Natural killer cell (primary cell): ENCODE measurements around the gene SLC17A7. TPM values are rescaled to one million over a fixed set of nuclear protein-coding genes. Genes with fewer than 3 reads are reported as not detected.

Experiments used
- ATAC-seq, 3 donors: fragments of 150-1000 bp in 2 of 3; fragments of 200-7000 bp in 1 of 3; cut with Tn5 transposase; 1 replicate in 1 of 3; 2 replicates in 2 of 3; pipeline ENCODE4 v1.10.0; 2021; ENCODE audit warnings: mild to moderate bottlenecking in 2 of 3, moderate library complexity in 2 of 3
- DNase-seq, 2 donors: peaks; one replicate each; pipeline versions ENCODE4 v3.0.0 to v3.0.0-alpha.2; 2013 to 2021; ENCODE audit warnings: mixed read lengths in 1 of 2
- H3K27ac ChIP-seq: one replicate; pipeline ENCODE4 v1.5.1; 2013; ENCODE audit warnings: mild to moderate bottlenecking, low read length
- H3K27me3 ChIP-seq: one replicate; pipeline ENCODE4 v1.6.1; 2013; ENCODE audit warnings: low read length; ENCODE audit not compliant: control insufficient read depth, insufficient read depth
- H3K36me3 ChIP-seq: one replicate; pipeline ENCODE4 v1.6.1; 2013; ENCODE audit warnings: low read length; ENCODE audit not compliant: control insufficient read depth, insufficient read depth
- H3K4me1 ChIP-seq: one replicate; pipeline ENCODE4 v1.6.1; 2013; ENCODE audit warnings: low read length; ENCODE audit not compliant: control insufficient read depth, insufficient read depth
- H3K4me3 ChIP-seq: one replicate; pipeline ENCODE4 v1.5.1; 2013; ENCODE audit warnings: low read length
- H3K9me3 ChIP-seq: one replicate; pipeline ENCODE4 v1.6.1; 2013; ENCODE audit warnings: low read length; ENCODE audit not compliant: control insufficient read depth, insufficient read depth
- H3K27ac Mint-ChIP-seq, 2 donors: one replicate each; pipeline ENCODE4 v1.8.0; 2022; ENCODE audit warnings: mild to moderate bottlenecking in 2 of 2, mixed read lengths in 2 of 2, moderate library complexity in 1 of 2
- H3K27me3 Mint-ChIP-seq, 2 donors: one replicate each; pipeline ENCODE4 v1.8.0; 2022; ENCODE audit warnings: low read depth in 2 of 2, mixed read lengths in 2 of 2
- H3K36me3 Mint-ChIP-seq: one replicate; pipeline ENCODE4 v1.8.0; 2022; ENCODE audit warnings: mixed read lengths
- H3K4me1 Mint-ChIP-seq, 2 donors: one replicate each; pipeline ENCODE4 v1.8.0; 2022; ENCODE audit warnings: mixed read lengths in 2 of 2
- H3K4me3 Mint-ChIP-seq: one replicate; pipeline ENCODE4 v1.8.0; 2022; ENCODE audit warnings: mild to moderate bottlenecking, moderate library complexity, mixed read lengths
- H3K9me3 Mint-ChIP-seq, 2 donors: one replicate each; pipeline ENCODE4 v1.8.0; 2022; ENCODE audit warnings: mixed read lengths in 2 of 2
- WGBS: methylation state at CpG from one replicate; pipeline ENCODE4 v1.1.7; 2013; ENCODE audit warnings: missing lambda C conversion rate; ENCODE audit not compliant: insufficient coverage; 5-methylcytosine and 5-hydroxymethylcytosine counted together
- intact Hi-C: fragments of 100-400 bp; cut with micrococcal nuclease; formaldehyde crosslinking; loops from one replicate; pipeline ENCODE4 v1.14.2; 2022
- total RNA-seq, 4 donors: library from RNA; stranded (reverse); fragments of 120-200 nt in 1 of 4; gene quantifications; one replicate each; pipeline versions ENCODE4 v1.2.3 to v1.2.4, GENCODE V29; 2013 to 2022
- TF ChIP-seq, protein P1 (sequence below): fragments of 200-600 bp; IDR thresholded peaks from one replicate; pipeline ENCODE4 v1.8.0; 2022; ENCODE audit warnings: antibody characterized with exemption

The SLC17A7 gene
- total RNA-seq, 3 donors from 2014 or later (not counting 1 experiment from before 2014, with no cell fraction given) = not detected

DNA sequence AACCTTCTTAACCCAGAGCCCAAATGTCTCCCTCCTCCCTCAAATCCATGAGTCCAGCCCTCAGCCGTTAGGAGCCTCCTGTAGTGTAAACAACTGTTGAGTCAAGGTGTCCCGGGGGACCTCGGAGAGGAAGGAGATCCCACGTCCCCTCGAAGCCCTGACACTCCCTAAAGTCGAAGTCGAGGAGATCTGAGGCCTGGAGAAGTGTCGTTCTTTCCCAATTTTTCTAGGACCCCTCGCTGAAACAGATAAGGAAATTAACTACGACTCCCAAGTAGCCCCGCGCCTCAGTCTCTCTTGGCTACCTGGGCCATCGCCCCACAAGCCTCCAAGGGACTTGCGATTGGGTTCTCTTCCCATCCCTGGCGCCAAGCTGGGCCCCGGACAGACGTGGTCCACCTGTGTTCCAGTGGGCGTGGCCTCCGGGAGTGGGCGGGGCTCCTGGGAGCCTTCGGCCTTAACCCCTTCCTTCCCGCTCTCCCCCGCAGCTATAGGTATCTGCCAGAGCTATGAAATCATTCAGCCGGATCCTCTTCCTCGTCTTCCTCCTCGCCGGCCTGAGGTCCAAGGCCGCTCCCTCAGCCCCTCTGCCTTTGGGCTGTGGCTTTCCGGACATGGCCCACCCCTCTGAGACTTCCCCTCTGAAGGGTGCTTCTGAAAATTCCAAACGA is 15.3 kb downstream of the SLC17A7 start:
- peaks cover 57 to 67% of the 10 kb centered on the region in 2 donors for H3K4me1 Mint-ChIP-seq
- Histone ChIP-seq H3K9me3 (no peaks in the 10 kb centered on the region), H3K27ac (no peak overlapping the region), H3K36me3 (no peaks in the 10 kb centered on the region), H3K4me1 (peaks cover 52% of the 10 kb centered on the region), H3K4me3 (no peak overlapping the region), H3K27me3 (peaks cover 82% of the 10 kb centered on the region)
- no peaks in the 10 kb centered on the region for H3K36me3 Mint-ChIP-seq
- intact Hi-C loops = no loop called here
- DNase-seq = peak in 1 of 2 donors; percentile 33
- WGBS = 9% methylated on average over 30 of the region's 30 CpGs
- no peak overlapping the region for H3K27ac Mint-ChIP-seq
- peaks cover 87 to 95% of the 10 kb centered on the region in 2 donors for H3K27me3 Mint-ChIP-seq
- peak overlapping the region; percentile 2 for H3K4me3 Mint-ChIP-seq
- no peak for ATAC-seq
- TF ChIP-seq, protein P1, sequence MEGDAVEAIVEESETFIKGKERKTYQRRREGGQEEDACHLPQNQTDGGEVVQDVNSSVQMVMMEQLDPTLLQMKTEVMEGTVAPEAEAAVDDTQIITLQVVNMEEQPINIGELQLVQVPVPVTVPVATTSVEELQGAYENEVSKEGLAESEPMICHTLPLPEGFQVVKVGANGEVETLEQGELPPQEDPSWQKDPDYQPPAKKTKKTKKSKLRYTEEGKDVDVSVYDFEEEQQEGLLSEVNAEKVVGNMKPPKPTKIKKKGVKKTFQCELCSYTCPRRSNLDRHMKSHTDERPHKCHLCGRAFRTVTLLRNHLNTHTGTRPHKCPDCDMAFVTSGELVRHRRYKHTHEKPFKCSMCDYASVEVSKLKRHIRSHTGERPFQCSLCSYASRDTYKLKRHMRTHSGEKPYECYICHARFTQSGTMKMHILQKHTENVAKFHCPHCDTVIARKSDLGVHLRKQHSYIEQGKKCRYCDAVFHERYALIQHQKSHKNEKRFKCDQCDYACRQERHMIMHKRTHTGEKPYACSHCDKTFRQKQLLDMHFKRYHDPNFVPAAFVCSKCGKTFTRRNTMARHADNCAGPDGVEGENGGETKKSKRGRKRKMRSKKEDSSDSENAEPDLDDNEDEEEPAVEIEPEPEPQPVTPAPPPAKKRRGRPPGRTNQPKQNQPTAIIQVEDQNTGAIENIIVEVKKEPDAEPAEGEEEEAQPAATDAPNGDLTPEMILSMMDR = no peak
- no peaks in the 10 kb centered on the region for H3K9me3 Mint-ChIP-seq

DNA sequence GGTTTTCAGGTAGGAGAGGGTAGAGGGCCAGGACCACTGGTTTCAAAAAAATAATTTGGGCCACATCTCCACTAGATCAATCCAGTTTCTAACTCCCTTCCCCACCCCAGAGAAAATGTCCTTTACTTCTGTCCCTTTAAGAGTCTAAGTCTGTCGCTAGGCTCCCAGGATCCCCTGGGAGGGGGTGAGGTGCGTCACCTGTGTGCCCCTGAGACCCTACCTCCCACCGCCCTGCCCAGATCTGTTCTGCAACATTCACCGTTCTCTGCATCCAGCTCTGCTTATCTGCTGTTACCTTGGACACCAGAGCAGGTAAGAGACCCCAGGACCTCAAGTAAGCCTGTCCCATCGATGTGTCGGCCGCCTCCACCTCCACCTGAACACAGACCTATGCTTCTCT is 16.1 kb downstream of the SLC17A7 start, which contains the start of gene GFY:
TSS of gene GFY (plus strand) at position 211 of the 400 bp plus-strand sequence. CDS start 1,043 bp downstream, outside the sequence.
- H3K27me3 ChIP-seq = peaks cover 84% of the 10 kb centered on the region
- H3K27ac Mint-ChIP-seq = no peak within 1 kb of the TSS
- H3K4me3 Mint-ChIP-seq = peak within 1 kb of the TSS; percentile 2
- H3K27me3 Mint-ChIP-seq = peaks cover 85 to 96% of the 10 kb centered on the region in 2 donors
- TF ChIP-seq, protein P1 = no peak
- H3K4me1 ChIP-seq = peaks cover 56% of the 10 kb centered on the region
- H3K27ac ChIP-seq = no peak within 1 kb of the TSS
- no peak for ATAC-seq
- peaks cover 64% of the 10 kb centered on the region in 2 donors for H3K4me1 Mint-ChIP-seq
- no peaks in the 10 kb centered on the region for H3K36me3 Mint-ChIP-seq
- intact Hi-C loops = no loop called here
- no peak within 1 kb of the TSS for H3K4me3 ChIP-seq
- H3K9me3 Mint-ChIP-seq = no peaks in the 10 kb centered on the region
- WGBS = 67% methylated on average over 7 of the region's 7 CpGs
- DNase-seq = no peak
- no peaks in the 10 kb centered on the region for H3K36me3 ChIP-seq
- H3K9me3 ChIP-seq = no peaks in the 10 kb centered on the region

DNA sequence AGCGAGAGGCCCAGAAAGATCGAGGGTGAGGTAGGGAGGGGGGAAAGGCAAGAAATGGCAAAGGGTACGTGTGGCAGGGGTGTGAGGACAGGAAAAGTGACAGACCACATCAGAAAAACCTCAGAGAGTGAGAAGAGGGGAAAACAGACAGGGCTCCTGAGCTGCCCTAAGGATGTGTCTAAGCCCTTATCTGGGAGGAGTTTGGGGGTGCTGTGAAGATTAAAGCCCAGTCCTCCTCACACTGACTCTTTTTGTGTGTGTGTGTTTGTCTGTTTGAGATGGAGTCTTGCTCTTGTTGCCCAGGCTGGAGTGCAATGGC is 17.4 kb downstream of the SLC17A7 start:
- no peaks in the 10 kb centered on the region for H3K36me3 ChIP-seq
- no peaks in the 10 kb centered on the region for H3K9me3 ChIP-seq
- peak in 1 of 2 donors; percentile 67 for DNase-seq
- Mint-ChIP-seq H3K27me3 (peaks cover 86 to 99% of the 10 kb centered on the region in 2 donors), H3K9me3 (no peaks in the 10 kb centered on the region), H3K4me3 (peak overlapping the region; percentile 26), H3K36me3 (peaks cover 9% of the 10 kb centered on the region), H3K4me1 (peaks cover 60 to 64% of the 10 kb centered on the region in 2 donors), H3K27ac (peak overlapping the region in 1 of 2 donors; percentile 25)
- intact Hi-C loops = no loop called here
- H3K27me3 ChIP-seq = peaks cover 82% of the 10 kb centered on the region
- no peak overlapping the region for H3K27ac ChIP-seq
- WGBS = 4% methylated on average over 3 of the region's 3 CpGs
- ATAC-seq = peak; percentile 18 to 43 (median 24)
- no peak overlapping the region for H3K4me3 ChIP-seq
- H3K4me1 ChIP-seq = peaks cover 56% of the 10 kb centered on the region
- TF ChIP-seq, protein P1 = no peak
